DND-41 (cell line): Measurements from ENCODE around the gene UTF1.
A peak's percentile ranks its signal among the peaks of the same experiment; 100 is the strongest.

Experiments
- ATAC-seq: fragments of 200-7000 bp; cut with Tn5 transposase; 3 replicates; pipeline ENCODE4 v1.9.1; 2021; ENCODE audit warnings: low read depth; ENCODE audit not compliant: insufficient read depth
- DNase-seq: peaks from one replicate; pipeline ENCODE4 v3.0.0-alpha.2; 2020
- H2AFZ ChIP-seq: 2 replicates; pipeline ENCODE4 v1.6.0; 2012; ENCODE audit warnings: low read depth, low read length
- H3K27ac ChIP-seq: 2 replicates; pipeline ENCODE4 v1.5.1; 2012; ENCODE audit warnings: low read length, inconsistent platforms
- H3K27me3 ChIP-seq: fragments of 200-600 bp; sonication (generic); 2 replicates; pipeline ENCODE4 v1.6.0; 2012; ENCODE audit warnings: low read length, mild to moderate bottlenecking, inconsistent platforms; ENCODE audit not compliant: insufficient read depth, poor library complexity
- H3K36me3 ChIP-seq: 2 replicates; pipeline ENCODE4 v1.5.1; 2012; ENCODE audit warnings: low read length, inconsistent platforms; ENCODE audit not compliant: insufficient read depth
- H3K4me1 ChIP-seq: 2 replicates; pipeline ENCODE4 v1.5.1; 2012; ENCODE audit warnings: mild to moderate bottlenecking, low read length; ENCODE audit not compliant: insufficient read depth
- H3K4me2 ChIP-seq: 2 replicates; pipeline ENCODE4 v1.6.0; 2012; ENCODE audit warnings: mild to moderate bottlenecking, moderate library complexity, low read length, inconsistent platforms; ENCODE audit not compliant: insufficient read depth
- H3K4me3 ChIP-seq, 2 experiments: fragments of 200-600 bp in 1 of 2; shearing (Covaris generic) in 1 of 2; 2 replicates each; pipeline ENCODE4 v1.5.1; 2012 to 2016; ENCODE audit warnings: inconsistent platforms in 2 of 2, low read length in 2 of 2, mild to moderate bottlenecking in 2 of 2, low read depth in 1 of 2, moderate library complexity in 1 of 2
- H3K79me2 ChIP-seq: 2 replicates; pipeline ENCODE4 v1.6.0; 2012; ENCODE audit warnings: low read length, inconsistent platforms; ENCODE audit not compliant: insufficient read depth
- H3K9ac ChIP-seq: 2 replicates; pipeline ENCODE4 v1.6.0; 2012; ENCODE audit warnings: low read depth, mild to moderate bottlenecking, inconsistent platforms, low read length, moderate library complexity
- H3K9me3 ChIP-seq: 2 replicates; pipeline ENCODE4 v1.5.1; 2012; ENCODE audit warnings: low read length, moderate library complexity, mild to moderate bottlenecking, inconsistent platforms; ENCODE audit not compliant: insufficient read depth, severe bottlenecking
- H4K20me1 ChIP-seq: 2 replicates; pipeline ENCODE4 v1.6.0; 2012; ENCODE audit warnings: low read length; ENCODE audit not compliant: insufficient read depth
- CTCF ChIP-seq: IDR thresholded peaks from 2 replicates; pipeline ENCODE4 v1.5.1; 2012; ENCODE audit warnings: borderline replicate concordance, low read length, moderate library complexity, mild to moderate bottlenecking; ENCODE audit not compliant: poor library complexity, severe bottlenecking; ENCODE audit errors: extremely low read depth
- EZH2 ChIP-seq: IDR thresholded peaks from 3 replicates; pipeline ENCODE4 v1.6.1; 2012; ENCODE audit warnings: borderline replicate concordance, low read depth, mild to moderate bottlenecking, moderate library complexity, low read length, inconsistent platforms; ENCODE audit not compliant: severe bottlenecking

UTF1 gene

GRCh38 chr10:133258818-133259601 is 29.0 kb downstream of the UTF1 start:
- Histone ChIP-seq H3K4me2 (peak overlapping the region; percentile 45), H3K4me3 (0 out of 4 replicates have a peak overlapping the region, but pooled peaks of 1 of the 2 experiments have one; percentile 14), H3K27me3 (no peaks in the 10 kb centered on the region), H4K20me1 (peaks cover 34% of the 10 kb centered on the region), H3K36me3 (no peaks in the 10 kb centered on the region), H2AFZ (no peak overlapping the region), H3K9me3 (no peaks in the 10 kb centered on the region), H3K9ac (peak overlapping the region; percentile 32), H3K27ac (peak overlapping the region; percentile 41), H3K79me2 (no peaks in the 10 kb centered on the region), H3K4me1 (peaks cover 34% of the 10 kb centered on the region)
- DNase-seq (peak; percentile 93), ATAC-seq (peak; percentile 84)
- TF ChIP-seq CTCF (peak; percentile 48), EZH2 (no peak)

- Histone ChIP-seq H4K20me1 (peaks cover 38% of the 10 kb centered on the region), H3K79me2 (no peaks in the 10 kb centered on the region), H3K36me3 (no peaks in the 10 kb centered on the region), H3K9me3 (no peaks in the 10 kb centered on the region), H3K4me1 (peaks cover 34% of the 10 kb centered on the region), H3K27me3 (no peaks in the 10 kb centered on the region), H3K27ac (peak overlapping the region; percentile 41), H2AFZ (no peak overlapping the region), H3K4me3 (no peak overlapping the region), H3K9ac (peak overlapping the region; percentile 3; the same call in 1 of the 2 replicates), H3K4me2 (peak overlapping the region; percentile 31)
- peak; percentile 3; the same call in 2 of the 3 replicates for ATAC-seq
- no peak for TF ChIP-seq EZH2
- TF ChIP-seq CTCF: no peak
- DNase-seq: no peak
These were observed 29.6 kb downstream of the UTF1 start for GRCh38 chr10:133259602-133259989.

GRCh38 chr10:133260895-133261725 is 31.1 kb downstream of the UTF1 start:
- Histone ChIP-seq H3K4me2 (no peak overlapping the region), H3K9ac (no peak overlapping the region), H4K20me1 (peaks cover 38% of the 10 kb centered on the region), H2AFZ (no peak overlapping the region), H3K27ac (no peak overlapping the region), H3K36me3 (no peaks in the 10 kb centered on the region), H3K79me2 (no peaks in the 10 kb centered on the region), H3K4me1 (peaks cover 34% of the 10 kb centered on the region), H3K27me3 (no peaks in the 10 kb centered on the region), H3K4me3 (no peak overlapping the region), H3K9me3 (no peaks in the 10 kb centered on the region)
- TF ChIP-seq CTCF (no peak), EZH2 (no peak)
- ATAC-seq (no peak), DNase-seq (no peak)
